Astrocyte (in vitro differentiated cells and primary cell): Measurements from ENCODE around the gene TMEM87A.

ENCODE experiments used
- CTCF ChIP-seq: IDR thresholded peaks from 2 replicates; pipeline ENCODE4 v1.5.1; 2011; ENCODE audit warnings: low read depth, mild to moderate bottlenecking, inconsistent platforms, low read length, moderate library complexity; ENCODE audit not compliant: insufficient read depth
- EZH2 ChIP-seq: IDR thresholded peaks from 2 replicates; pipeline ENCODE4 v1.6.1; 2012; ENCODE audit warnings: mild to moderate bottlenecking, low read length, inconsistent platforms; ENCODE audit not compliant: insufficient read depth

GRCh38 chr15:42193383-42193782 lies 79.8 kb downstream of the TMEM87A start:
- no peak for TF ChIP-seq CTCF
- TF ChIP-seq EZH2 = no peak
